ENCODE data around the gene SKIL. TPM values are rescaled to one million over a fixed set of nuclear protein-coding genes. Genes with fewer than 3 reads are reported as not detected.
A peak's percentile ranks its signal among the peaks of the same experiment; 100 is the strongest.

The SKIL gene
- total and polyA plus RNA-seq, 2 donors from 2014 or later = 5.6 to 68.2 TPM

- intact Hi-C loops (cut with DNase I) = no loop called here
- peaks cover 2 to 10% (median 6%) of the 10 kb centered on the region in 3 donors for H3K4me1 ChIP-seq (ENCODE audit: control insufficient read depth in 2 of 3, insufficient read depth in 2 of 3, low read depth in 1 of 3, low read length in 3 of 3)
- FAIRE-seq = no peak
These were observed 36.9 kb upstream of the SKIL start for GRCh38 chr3:170320461-170321121.

GRCh38 chr3:170321321-170322034, 36.0 kb upstream of the SKIL start:
- H3K27me3 ChIP-seq (ENCODE audit: control insufficient read depth, insufficient read depth, low read length) = no peaks in the 10 kb centered on the region
- DNase-seq = no peak
- no peak for FAIRE-seq

More at GRCh38 chr3:170320461-170321121, 36.9 kb upstream of the SKIL start:
- Histone ChIP-seq H3K9ac (ENCODE audit: low read length in 3 of 3) (no peak overlapping the region), H3K27ac (ENCODE audit: low read depth in 2 of 2, low read length in 2 of 2) (no peak overlapping the region), H3K36me3 (ENCODE audit: control insufficient read depth in 2 of 3, insufficient read depth in 3 of 3, low read length in 3 of 3) (no peaks in the 10 kb centered on the region), H3K9me3 (ENCODE audit: control insufficient read depth in 2 of 3, insufficient read depth in 1 of 3, low read length in 3 of 3) (no peaks in the 10 kb centered on the region), H3K4me3 (ENCODE audit: low read length in 3 of 3) (no peak overlapping the region), H3K27me3 (ENCODE audit: control insufficient read depth, insufficient read depth, low read length) (no peaks in the 10 kb centered on the region)
- no peak for DNase-seq
- TF ChIP-seq CTCF (IDR thresholded peaks at IDR 0.05; ENCODE audit: borderline replicate concordance, extremely low read depth, insufficient read depth) = no peak

GRCh38 chr3:170322566-170323269, 34.8 kb upstream of the SKIL start:
- H3K4me3 ChIP-seq (ENCODE audit: low read length in 3 of 3) = peak overlapping the region; percentile 15 to 46 (median 35)
- TF ChIP-seq CTCF (IDR thresholded peaks at IDR 0.05; ENCODE audit: borderline replicate concordance, extremely low read depth, insufficient read depth) = no peak
- DNase-seq (peak in 2 of 5 donors; percentile 56 to 66), FAIRE-seq (no peak)
- no peak overlapping the region for H3K27ac ChIP-seq (ENCODE audit: low read depth in 2 of 2, low read length in 2 of 2)
- H3K36me3 ChIP-seq (ENCODE audit: control insufficient read depth in 2 of 3, insufficient read depth in 3 of 3, low read length in 3 of 3) = no peaks in the 10 kb centered on the region
- H3K9me3 ChIP-seq (ENCODE audit: control insufficient read depth in 2 of 3, insufficient read depth in 1 of 3, low read length in 3 of 3) = no peaks in the 10 kb centered on the region
- peaks cover 2 to 10% (median 6%) of the 10 kb centered on the region in 3 donors for H3K4me1 ChIP-seq (ENCODE audit: control insufficient read depth in 2 of 3, insufficient read depth in 2 of 3, low read depth in 1 of 3, low read length in 3 of 3)
- no peaks in the 10 kb centered on the region for H3K27me3 ChIP-seq (ENCODE audit: control insufficient read depth, insufficient read depth, low read length)
- intact Hi-C loops (cut with DNase I) = no loop called here
- peak overlapping the region in 1 of 3 donors; percentile 26 for H3K9ac ChIP-seq (ENCODE audit: low read length in 3 of 3)

More at GRCh38 chr3:170321321-170322034, 36.0 kb upstream of the SKIL start:
- Histone ChIP-seq H3K27ac (ENCODE audit: low read depth in 2 of 2, low read length in 2 of 2) (no peak overlapping the region), H3K4me3 (ENCODE audit: low read length in 3 of 3) (no peak overlapping the region), H3K36me3 (ENCODE audit: control insufficient read depth in 2 of 3, insufficient read depth in 3 of 3, low read length in 3 of 3) (no peaks in the 10 kb centered on the region), H3K9ac (ENCODE audit: low read length in 3 of 3) (no peak overlapping the region), H3K4me1 (ENCODE audit: control insufficient read depth in 2 of 3, insufficient read depth in 2 of 3, low read depth in 1 of 3, low read length in 3 of 3) (peaks cover 2 to 10% (median 6%) of the 10 kb centered on the region in 3 donors), H3K9me3 (ENCODE audit: control insufficient read depth in 2 of 3, insufficient read depth in 1 of 3, low read length in 3 of 3) (no peaks in the 10 kb centered on the region)
- intact Hi-C loops (cut with DNase I) = no loop called here
- TF ChIP-seq CTCF (IDR thresholded peaks at IDR 0.05; ENCODE audit: borderline replicate concordance, extremely low read depth, insufficient read depth) = no peak
